Embryonic facial prominence (tissue), 1 donor: ENCODE results near the gene PRDX5.
"Not testable (repeated sequence)": the region's sequence is repeated elsewhere in the genome, so short reads cannot be mapped to it uniquely, and the experiment has no call there.

Experiments
- DNase-seq: peaks from one replicate; pipeline ENCODE4 v3.0.0-alpha.2; 2016; ENCODE audit errors: extremely low spot score

Gene PRDX5

GRCh38 chr11:64305691-64306562 is 12.0 kb upstream of the PRDX5 start:
- no peak for DNase-seq

DNA sequence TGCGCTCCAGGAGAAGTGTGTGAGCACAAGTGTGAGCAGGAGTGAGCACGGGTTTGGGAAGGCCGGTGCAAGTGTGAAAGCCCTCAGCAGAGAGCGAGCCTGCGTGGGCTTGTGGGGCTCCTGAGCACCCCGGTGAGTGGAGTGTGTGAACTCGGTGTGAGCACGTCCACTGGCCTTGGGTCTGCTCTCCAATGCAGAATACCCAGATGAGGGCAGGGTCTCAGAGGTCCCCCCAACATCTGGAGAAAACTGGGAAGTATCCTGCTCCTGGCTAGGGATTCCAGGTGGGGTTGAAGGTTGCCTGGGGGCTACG is 11.4 kb upstream of the PRDX5 start:
- DNase-seq, result no peak

DNA sequence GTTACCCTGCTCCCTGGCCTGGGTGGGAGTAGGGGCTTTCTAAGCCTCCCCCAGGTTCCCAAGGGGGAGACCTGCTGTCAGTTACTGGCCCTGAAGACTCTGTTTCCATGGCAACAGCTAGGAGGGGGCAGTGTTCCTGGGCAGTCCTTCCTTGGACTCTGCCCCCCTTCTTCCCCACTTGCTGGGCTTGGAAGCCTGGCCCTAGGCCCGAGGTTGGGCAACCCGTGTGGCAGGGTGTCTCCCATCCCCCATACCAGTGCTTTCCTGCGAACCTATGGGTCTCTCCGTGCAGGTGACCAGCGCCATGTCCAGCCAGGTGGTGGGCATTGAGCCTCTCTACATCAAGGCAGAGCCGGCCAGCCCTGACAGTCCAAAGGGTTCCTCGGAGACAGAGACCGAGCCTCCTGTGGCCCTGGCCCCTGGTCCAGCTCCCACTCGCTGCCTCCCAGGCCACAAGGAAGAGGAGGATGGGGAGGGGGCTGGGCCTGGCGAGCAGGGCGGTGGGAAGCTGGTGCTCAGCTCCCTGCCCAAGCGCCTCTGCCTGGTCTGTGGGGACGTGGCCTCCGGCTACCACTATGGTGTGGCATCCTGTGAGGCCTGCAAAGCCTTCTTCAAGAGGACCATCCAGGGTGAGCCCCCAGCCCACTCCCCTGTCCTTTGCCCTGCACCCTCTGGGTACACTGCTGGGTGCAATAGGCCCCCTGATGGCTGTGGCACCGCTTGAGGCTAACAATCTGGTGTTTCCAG is 10.9 kb upstream of the PRDX5 start:
- no peak for DNase-seq

GRCh38 chr11:64307795-64308194 is 10.1 kb upstream of the PRDX5 start:
- not testable (repeated sequence) for DNase-seq

GRCh38 chr11:64312947-64313346 is 5.0 kb upstream of the PRDX5 start:
- no peak for DNase-seq

- DNase-seq, result no peak
Observed at GRCh38 chr11:64313491-64314145, 4.3 kb upstream of the PRDX5 start.

- no peak for DNase-seq
Observed at GRCh38 chr11:64314146-64314804, 3.6 kb upstream of the PRDX5 start.

- no peak for DNase-seq
Observed at GRCh38 chr11:64314805-64315561, 2.9 kb upstream of the PRDX5 start.

- not testable (repeated sequence) for DNase-seq
Observed at GRCh38 chr11:64315667-64316526, 2.0 kb upstream of the PRDX5 start.

DNA sequence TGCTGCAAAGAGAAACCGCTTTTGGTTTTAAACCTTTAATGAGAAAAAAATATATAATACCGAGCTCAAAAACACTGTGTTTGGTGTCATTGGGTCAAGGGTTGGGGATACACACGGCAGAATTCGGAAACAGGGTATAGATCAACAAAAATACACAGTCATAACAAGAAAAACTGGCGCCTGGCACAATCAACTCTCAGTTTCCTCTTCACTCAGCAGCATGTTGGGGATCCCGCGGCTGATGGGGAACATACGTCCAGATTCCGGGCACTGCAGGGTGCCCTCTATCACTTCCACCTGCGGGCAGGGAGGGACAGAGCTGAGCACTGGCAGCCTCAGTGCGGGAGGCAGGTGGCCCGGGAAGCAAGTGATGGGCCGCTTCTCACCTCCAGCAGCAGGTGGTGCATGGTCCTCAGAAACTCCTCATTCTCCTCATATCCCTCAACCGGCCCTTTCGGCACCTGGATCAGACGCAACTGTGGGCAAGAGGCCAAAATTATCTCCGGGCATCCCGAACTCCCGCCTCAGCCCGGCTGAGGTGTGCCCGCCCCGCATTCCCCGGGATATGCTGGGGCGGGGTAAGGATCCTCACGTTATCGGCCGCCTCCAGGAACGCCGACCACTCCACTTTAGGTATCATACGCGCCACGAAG is 1.1 kb upstream of the PRDX5 start:
- DNase-seq, result no peak

GRCh38 chr11:64317325-64317960 is 478 bp upstream of the PRDX5 start, which contains the start of gene TRMT112:
TSS of gene TRMT112 (minus strand) at chr11:64317559. CDS start at chr11:64317526, 33 bp downstream.
- DNase-seq, result peak; percentile 96

DNA sequence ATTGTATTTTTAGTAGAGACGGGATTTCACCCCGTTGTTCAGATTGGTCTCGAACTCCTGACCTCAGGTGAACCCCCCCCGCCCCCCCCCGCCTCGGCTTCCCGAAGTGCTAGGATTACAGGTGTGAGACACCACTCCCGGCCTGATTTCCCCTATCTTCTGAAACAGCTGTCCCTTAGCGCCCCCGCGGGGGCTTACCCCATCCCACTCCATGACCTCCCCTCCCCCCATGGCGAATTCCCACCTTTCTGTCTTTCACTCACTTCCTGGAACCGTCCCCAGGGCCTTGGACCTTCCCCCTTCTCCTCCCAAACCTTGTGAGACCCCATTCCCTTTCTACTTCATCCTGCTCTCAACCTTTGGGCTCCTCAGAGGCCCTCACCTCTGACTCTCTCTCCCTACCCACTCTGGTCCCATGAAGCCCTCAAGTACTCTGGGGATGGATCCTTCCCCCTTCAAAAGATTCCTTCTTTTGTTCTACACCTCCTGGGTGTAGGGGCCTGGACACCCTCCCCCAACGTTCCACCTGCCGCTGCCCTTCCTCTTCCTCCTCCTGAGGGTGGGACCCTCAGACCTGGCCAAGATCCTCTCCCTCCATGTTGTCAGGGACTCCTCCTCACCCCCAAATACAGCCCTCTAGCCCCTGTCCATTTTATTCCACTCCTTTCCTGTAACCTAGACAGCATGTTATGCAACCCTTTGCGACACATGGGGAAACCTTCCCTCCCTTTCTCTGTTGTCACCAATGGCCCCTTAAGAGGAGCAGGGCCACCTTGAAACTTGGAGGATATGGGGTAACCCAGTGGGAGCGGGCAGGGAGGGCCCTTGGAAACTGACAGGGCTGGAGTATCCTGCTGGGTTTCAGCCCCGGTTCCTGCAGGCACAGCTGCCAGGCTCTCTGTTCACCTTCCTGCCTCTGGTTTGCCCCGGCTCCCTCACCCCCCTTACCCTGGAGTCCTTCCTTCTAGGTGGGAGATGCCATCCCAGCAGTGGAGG is 1.1 kb downstream of the PRDX5 start:
- no peak for DNase-seq

GRCh38 chr11:64320556-64320955 is 2.6 kb downstream of the PRDX5 start:
- DNase-seq, result no peak

DNA sequence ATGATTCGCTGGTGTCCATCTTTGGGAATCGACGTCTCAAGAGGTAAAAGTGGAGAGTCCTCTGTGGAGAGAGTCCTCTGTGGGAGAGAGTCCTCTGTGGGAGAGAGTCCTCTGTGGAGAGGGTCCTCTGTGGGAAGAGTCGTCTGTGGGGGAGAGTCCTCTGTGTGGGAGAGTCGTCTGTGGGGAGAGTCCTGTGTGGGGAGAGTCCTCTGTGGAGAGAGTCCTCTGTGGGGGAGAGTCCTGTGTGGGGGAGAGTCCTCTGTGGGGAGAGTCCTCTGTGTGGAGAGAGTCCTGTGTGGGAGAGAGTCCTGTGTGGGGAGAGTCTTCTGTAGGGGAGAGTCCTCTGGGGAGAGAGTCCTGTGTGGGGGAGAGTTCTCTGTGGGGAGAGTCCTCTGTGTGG is 3.1 kb downstream of the PRDX5 start:
- DNase-seq, result no peak

DNA sequence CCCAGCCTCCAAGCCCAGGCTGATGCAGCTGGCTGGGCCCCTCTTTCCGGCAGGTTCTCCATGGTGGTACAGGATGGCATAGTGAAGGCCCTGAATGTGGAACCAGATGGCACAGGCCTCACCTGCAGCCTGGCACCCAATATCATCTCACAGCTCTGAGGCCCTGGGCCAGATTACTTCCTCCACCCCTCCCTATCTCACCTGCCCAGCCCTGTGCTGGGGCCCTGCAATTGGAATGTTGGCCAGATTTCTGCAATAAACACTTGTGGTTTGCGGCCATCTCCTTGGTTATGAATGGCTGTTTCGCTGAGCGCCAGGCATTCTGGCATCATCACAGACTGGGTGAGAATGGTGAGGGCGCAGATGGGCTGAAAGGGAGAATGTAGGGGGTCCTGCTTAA is 3.6 kb downstream of the PRDX5 start:
- no peak for DNase-seq

GRCh38 chr11:64322925-64323260 is 5.0 kb downstream of the PRDX5 start:
- no peak for DNase-seq

DNA sequence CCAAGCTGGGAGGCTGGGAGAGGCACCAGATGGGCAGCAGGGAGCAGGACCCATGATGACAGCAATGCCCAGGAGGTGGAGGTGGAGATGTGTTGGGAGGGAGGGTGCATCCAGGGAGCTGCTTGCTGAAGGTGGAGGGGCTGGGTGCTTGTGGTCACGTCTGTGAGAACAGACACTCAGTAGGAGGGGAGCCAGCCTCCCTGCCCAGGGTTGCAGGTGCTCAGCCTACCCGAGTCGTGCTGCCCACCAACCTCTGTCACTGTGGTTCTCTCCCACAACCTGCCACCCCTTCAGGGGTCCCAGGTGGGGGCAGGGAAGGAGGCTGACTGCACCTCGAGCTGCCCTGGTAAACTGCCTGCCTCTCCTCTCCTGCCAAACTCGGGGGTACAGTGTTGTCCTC is 5.5 kb downstream of the PRDX5 start:
- no peak for DNase-seq

DNA sequence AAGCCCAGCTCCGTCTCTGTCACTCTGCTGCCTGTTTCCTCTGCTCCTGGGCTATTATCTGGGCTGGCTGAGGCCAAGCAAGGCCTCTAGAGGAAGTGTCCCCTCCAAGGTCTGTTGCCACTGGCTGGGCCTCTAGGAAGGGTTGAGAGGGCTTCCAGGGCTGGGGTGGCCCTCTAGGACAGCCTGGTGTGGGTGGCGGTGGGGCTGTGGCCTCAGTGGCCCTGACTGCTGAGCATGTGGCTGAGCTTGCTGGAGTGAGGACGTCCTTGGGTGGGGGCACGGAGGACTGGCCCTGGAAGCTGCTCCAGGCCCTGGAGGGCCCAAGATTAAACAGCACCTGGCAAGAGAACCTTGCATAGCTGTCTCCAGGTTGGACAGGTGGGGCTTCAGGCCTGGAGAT is 6.1 kb downstream of the PRDX5 start:
- not testable (repeated sequence) for DNase-seq
